GM18907 (cell line): ENCODE measurements around the gene TMEM175.

Source experiments
- ATAC-seq: cut with Tn5 transposase; IDR thresholded peaks from one replicate; pipeline ENCODE4 v1.9.1; 2021; ENCODE audit warnings: mild to moderate bottlenecking, moderate library complexity; ENCODE audit not compliant: unreplicated experiment

The TMEM175 gene

GRCh38 chr4:957581-958313 is 25.5 kb downstream of the TMEM175 start:
- ATAC-seq = no peak

DNA sequence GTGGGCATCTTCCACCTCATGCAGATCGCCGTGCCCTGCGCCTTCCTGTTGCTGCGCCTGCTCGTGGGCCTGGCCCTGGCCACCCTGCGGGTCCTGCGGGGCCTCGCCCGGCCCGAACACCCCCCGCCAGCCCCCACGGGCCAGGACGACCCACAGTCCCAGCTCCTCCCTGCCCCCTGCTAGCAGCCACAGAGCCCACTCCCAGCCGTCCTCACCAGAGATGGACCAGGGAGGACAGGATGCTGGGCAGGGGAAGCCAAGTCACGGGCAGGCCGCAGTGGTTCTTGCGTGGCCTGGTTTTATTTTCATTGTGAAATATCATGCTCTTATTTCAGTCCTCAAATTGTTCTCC is 26.0 kb downstream of the TMEM175 start:
- no peak for ATAC-seq

GRCh38 chr4:958696-959337 is 26.6 kb downstream of the TMEM175 start:
- no peak for ATAC-seq

DNA sequence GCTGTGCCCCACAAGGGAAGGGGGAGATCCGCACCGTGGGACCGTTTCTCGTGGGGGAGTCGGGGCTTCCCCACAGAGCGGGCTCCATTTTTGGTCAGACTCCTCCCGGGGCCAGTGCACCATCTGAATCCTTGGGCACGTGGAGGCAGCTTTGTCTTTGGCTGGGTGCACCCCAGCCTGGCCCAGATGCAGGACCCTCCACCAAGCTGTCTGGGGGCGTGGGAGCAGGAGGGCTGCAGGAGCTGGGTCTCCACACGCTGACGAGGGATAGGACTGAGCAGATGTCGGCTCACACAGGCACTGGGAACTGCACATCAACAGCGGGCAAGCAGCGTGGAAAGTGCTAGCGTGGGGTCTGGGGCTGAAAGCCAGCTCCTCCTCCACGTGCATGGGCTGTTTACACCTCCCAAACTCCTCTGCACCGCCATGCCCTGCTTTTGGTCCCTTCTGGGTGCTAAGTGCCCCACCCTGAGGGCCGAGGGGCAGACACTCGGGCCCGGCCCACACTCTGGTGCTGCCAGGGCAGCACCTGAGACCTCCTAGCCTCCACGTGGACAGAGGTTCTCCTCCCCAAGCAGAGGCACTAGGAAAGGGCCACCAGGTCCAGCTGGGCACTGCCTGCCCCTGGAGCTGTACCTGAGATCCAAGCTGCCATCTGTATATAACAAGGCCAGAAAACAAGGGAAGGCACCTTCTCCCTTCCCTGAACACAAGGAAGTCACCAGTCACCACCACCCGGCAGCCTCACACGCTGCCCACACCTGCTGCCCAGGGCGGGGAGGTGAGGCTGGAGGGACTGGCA is 27.3 kb downstream of the TMEM175 start:
- ATAC-seq = no peak

- ATAC-seq = no peak
These were observed 27.9 kb downstream of the TMEM175 start for GRCh38 chr4:960140-960635.

GRCh38 chr4:960636-961350 is 28.5 kb downstream of the TMEM175 start:
- ATAC-seq = no peak

- ATAC-seq = no peak
These were observed 29.3 kb downstream of the TMEM175 start for GRCh38 chr4:961351-962230.

DNA sequence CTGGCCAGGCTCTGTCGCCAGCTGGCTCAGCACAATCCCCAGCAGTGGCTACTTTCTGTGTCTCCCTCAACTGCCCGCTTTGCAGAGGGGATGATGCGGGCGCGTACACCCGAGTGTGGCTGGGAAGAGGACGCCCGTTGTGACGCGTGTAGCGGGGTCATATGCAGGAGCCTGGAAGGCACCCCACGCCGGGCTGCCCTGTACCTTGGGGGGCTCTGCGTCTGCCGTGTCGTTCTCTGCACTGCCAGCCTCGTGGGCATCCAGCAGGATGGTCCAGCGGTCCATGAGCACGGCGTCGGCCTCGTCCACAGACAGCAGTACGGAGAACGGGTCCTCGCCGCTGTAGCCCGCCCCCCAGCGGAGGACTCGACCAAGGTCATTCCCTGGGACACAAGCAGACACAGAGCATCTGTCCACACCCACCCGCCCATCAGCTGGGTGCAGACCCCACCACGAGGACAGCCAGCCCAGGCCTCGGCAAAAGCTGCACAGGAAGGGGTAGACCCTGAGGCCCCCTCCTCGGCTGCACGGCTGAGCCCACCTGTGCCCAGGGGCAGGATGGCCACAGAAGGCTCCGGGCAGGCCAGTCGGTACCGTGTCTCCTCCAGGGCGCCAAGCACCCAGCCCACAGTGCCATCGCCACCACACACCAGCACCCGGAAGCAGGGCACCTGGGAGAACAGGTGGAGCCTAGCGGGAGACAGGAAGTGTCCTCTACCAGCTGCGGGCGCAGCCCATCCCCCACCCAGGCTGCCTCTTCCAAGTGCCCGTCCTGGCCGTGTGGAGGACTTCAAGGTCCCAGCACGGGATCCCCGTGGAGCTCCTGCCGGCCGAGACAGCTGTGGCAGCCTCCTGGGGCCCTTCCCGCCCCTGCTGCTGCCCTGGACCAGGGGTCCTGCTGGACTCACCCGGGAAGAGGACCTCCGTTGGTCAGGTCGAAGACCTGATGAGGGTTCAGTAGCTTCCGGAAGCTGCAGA is 30.3 kb downstream of the TMEM175 start:
- no peak for ATAC-seq

DNA sequence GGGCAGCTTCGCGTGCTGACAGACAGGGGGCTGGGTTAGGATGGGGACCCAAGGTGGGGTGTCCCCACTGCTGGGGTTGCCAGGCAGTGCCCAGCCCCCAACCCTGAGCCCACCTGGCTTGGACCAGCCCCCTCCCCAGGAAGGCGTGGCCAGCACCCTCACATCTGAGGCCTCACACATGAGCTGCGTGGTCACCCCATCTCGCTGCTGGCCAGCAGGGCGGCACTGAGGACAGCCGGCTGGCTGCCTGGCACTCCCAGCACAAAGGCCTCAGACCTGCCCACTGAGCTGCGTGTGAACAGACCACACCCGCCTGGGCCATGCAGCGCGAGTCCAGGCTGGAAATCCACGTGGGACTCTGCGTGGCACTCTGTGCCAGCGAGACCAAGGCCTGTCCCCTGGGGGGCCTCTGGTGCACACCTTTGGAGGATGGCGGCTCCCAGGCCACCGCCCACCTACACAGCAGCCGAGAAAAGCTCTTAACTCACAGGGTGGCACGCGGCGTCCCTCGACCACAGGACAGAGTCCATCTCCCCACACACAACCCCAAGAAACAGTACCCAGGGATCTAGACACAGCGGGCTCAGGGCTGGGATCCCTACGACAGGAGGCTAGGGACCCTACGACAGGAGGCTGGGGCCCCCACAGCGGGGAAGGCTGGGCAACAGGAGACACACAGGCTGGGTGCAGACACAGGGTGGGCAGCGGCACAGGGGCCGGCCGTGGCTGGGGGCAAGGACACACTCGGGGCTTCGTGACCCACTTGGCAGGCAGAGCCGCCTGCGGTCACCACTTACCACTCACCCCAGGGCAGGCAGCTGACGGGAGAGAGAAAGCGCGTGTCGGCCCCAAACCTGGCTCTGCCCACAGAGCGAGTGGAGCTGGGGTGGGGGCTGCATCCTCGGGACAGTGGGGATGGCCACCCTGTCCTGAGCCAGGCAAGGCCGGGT is 31.3 kb downstream of the TMEM175 start:
- no peak for ATAC-seq

- no peak for ATAC-seq
These were observed 32.2 kb downstream of the TMEM175 start for GRCh38 chr4:964346-965025.

DNA sequence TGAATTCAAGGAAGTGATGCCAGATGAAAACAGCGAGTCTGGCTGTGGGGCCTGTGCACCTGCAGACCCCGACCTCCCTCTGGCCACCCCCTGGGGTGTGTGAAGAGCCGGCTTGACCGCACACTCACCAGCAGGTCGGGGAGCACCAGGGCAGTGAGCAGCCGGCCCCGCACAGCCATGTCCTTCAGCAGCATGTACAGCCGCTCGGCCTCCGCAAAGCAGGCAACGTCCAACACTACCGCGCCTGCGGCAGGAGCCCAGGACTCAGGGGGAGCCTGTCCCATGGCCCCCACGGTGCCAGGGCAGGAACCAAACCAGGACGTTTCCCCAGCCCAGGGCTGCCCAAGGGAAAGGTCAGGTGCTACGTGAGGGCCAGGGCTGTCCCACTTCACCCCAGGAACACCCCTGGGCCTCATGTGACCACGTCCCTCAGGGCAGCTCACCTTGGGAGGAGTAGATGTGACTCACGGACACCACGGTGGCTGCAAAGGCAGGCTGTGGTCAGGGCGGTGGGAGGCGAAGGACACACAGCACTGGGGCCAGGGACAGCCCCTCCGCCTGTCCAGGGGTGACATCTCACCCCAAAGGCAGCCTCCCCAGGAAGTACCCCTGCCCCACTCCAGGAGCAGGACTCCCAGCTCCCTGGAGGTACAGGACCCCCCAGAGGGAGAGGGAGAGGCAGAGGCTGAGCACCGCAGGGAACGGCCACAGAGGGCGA is 32.9 kb downstream of the TMEM175 start:
- ATAC-seq = no peak

DNA sequence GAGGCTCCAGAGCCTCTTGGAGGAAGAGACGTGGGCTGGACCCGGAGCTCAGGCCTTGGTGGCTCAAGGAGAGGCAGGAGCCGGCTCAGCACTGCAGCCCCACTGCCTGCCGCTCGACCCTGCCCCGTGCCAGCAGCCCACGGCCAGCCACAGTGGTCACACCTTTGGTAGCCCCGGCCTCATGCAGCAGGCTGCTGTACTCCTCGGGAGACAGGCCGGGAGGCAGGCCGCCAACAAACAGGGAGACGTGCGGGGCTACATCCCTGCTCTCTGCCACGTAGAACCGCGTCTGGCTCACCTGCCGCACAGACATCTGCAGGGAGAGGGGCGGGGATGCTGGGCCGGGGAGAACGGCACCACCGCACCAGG is 33.5 kb downstream of the TMEM175 start:
- no peak for ATAC-seq

- ATAC-seq = no peak
These were observed 34.2 kb downstream of the TMEM175 start for GRCh38 chr4:966266-967112.

DNA sequence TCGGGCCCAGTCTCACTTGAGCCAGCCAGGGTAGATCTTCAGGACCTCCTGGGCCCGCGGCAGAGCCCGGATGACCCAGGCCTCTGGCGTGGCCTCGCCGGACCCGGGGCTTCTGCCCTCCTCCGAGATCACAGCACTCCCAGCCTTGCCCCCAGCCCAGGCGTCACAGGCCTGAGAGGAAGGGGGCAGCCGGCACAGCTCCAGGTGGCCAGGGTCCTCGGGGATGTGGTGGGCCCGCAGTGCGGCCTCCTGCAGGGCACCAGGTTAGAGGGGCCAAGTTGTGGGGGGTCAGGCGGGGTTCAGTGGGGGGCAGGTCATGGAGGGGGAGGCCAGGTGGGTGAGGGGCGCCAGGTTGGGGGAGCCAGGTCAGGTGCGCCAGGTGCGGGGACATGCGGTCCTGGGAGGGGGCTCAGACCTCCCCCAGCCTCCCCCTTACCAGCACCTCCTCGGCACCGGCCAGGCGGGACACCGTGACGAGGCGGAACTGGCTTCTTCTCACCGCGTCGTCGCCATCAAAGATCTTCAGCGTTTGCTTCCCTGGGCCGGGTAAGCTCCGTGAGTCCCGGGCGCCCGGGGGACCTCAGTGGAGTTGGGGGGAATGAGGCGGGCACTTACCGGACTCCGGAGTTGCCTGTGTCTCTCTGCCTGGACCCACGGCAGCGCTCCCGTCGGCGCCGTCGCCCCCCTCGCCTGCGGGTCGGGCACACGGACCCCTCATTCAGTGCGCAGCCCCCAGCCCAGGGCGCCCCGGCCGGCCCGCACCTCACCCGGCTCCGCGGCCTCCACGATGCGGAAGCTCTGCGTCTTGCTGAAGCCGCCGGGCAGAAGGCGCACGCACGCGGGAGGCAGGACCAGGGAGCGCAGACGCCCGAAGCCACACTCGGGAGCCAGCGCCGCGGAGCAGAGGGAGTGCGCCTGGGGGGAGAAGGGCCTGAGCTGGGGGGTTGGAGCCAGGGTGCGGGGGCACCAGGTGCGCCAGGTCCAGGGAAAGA is 35.1 kb downstream of the TMEM175 start:
- no peak for ATAC-seq

- ATAC-seq = no peak
These were observed 36.0 kb downstream of the TMEM175 start for GRCh38 chr4:968221-968620.
